IgD-negative memory B cell (primary cell): ENCODE measurements around the gene THYN1. TPM values are rescaled to one million over a fixed set of nuclear protein-coding genes. Genes with fewer than 3 reads are reported as not detected.
A peak's percentile ranks its signal among the peaks of the same experiment; 100 is the strongest.

ENCODE experiments used
- H3K27ac Mint-ChIP-seq, 3 donors: one replicate each; pipeline ENCODE4 v1.8.0; 2020 to 2022; ENCODE audit warnings: mild to moderate bottlenecking in 3 of 3, mixed read lengths in 3 of 3, moderate library complexity in 1 of 3
- H3K27me3 Mint-ChIP-seq: one replicate; pipeline ENCODE4 v1.8.0; 2021; ENCODE audit warnings: mixed read lengths
- H3K36me3 Mint-ChIP-seq: one replicate; pipeline ENCODE4 v1.8.0; 2020; ENCODE audit warnings: mild to moderate bottlenecking, mixed read lengths
- H3K4me1 Mint-ChIP-seq, 3 donors: one replicate each; pipeline ENCODE4 v1.8.0; 2020 to 2022; ENCODE audit warnings: mixed read lengths in 3 of 3, mild to moderate bottlenecking in 1 of 3
- H3K4me3 Mint-ChIP-seq, 4 donors: one replicate each; pipeline ENCODE4 v1.8.0; 2020 to 2022; ENCODE audit warnings: mild to moderate bottlenecking in 4 of 4, mixed read lengths in 4 of 4, moderate library complexity in 3 of 4
- H3K9me3 Mint-ChIP-seq, 3 donors: one replicate each; pipeline ENCODE4 v1.8.0; 2020 to 2021; ENCODE audit warnings: mixed read lengths in 3 of 3, mild to moderate bottlenecking in 1 of 3
- polyA plus RNA-seq: library from polyadenylated mRNA; unstranded; fragments of 300-500 nt; fragmentation: Illumina TruSeq; gene quantifications from one replicate; pipeline ENCODE4 v1.2.3, GENCODE V29; 2021

THYN1 gene
- polyA plus RNA-seq, 1 donor from 2014 or later = 77.4 TPM

GRCh38 chr11:134245434-134245833 lies 7.7 kb downstream of the THYN1 start:
- H3K27me3 Mint-ChIP-seq = no peaks in the 10 kb centered on the region
- peaks cover 0 to 2% (median 0%) of the 10 kb centered on the region in 3 donors for H3K4me1 Mint-ChIP-seq
- no peaks in the 10 kb centered on the region for H3K9me3 Mint-ChIP-seq
- no peak overlapping the region for H3K27ac Mint-ChIP-seq
- H3K4me3 Mint-ChIP-seq = no peak overlapping the region
- peaks cover 8% of the 10 kb centered on the region for H3K36me3 Mint-ChIP-seq

GRCh38 chr11:134244593-134244992 lies 8.6 kb downstream of the THYN1 start:
- Mint-ChIP-seq H3K4me1 (peaks cover 0 to 2% (median 0%) of the 10 kb centered on the region in 3 donors), H3K4me3 (peak overlapping the region in 1 of 4 donors; percentile 48), H3K27ac (no peak overlapping the region), H3K9me3 (no peaks in the 10 kb centered on the region), H3K36me3 (peaks cover 12% of the 10 kb centered on the region), H3K27me3 (no peaks in the 10 kb centered on the region)

- Mint-ChIP-seq H3K9me3 (no peaks in the 10 kb centered on the region), H3K27me3 (no peaks in the 10 kb centered on the region), H3K4me3 (no peak overlapping the region), H3K36me3 (peaks cover 12% of the 10 kb centered on the region), H3K27ac (no peak overlapping the region), H3K4me1 (no peaks in the 10 kb centered on the region)
Observed at GRCh38 chr11:134243913-134244312, 9.2 kb downstream of the THYN1 start.

GRCh38 chr11:134242376-134242775 lies 10.8 kb downstream of the THYN1 start:
- Mint-ChIP-seq H3K4me3 (peak overlapping the region in 1 of 4 donors; percentile 35), H3K4me1 (no peaks in the 10 kb centered on the region), H3K27ac (no peak overlapping the region), H3K36me3 (peaks cover 15% of the 10 kb centered on the region), H3K9me3 (no peaks in the 10 kb centered on the region), H3K27me3 (no peaks in the 10 kb centered on the region)

GRCh38 chr11:134240592-134240991 lies 12.6 kb downstream of the THYN1 start:
- no peak overlapping the region for H3K4me3 Mint-ChIP-seq
- no peak overlapping the region for H3K27ac Mint-ChIP-seq
- no peaks in the 10 kb centered on the region for H3K4me1 Mint-ChIP-seq
- H3K9me3 Mint-ChIP-seq = no peaks in the 10 kb centered on the region
- peaks cover 13% of the 10 kb centered on the region for H3K36me3 Mint-ChIP-seq
- H3K27me3 Mint-ChIP-seq = no peaks in the 10 kb centered on the region

- Mint-ChIP-seq H3K9me3 (no peaks in the 10 kb centered on the region), H3K4me1 (no peaks in the 10 kb centered on the region), H3K36me3 (peaks cover 11% of the 10 kb centered on the region), H3K4me3 (no peak overlapping the region), H3K27ac (no peak overlapping the region), H3K27me3 (no peaks in the 10 kb centered on the region)
Observed at GRCh38 chr11:134238956-134239355, 14.2 kb downstream of the THYN1 start.

- H3K27me3 Mint-ChIP-seq = no peaks in the 10 kb centered on the region
- H3K36me3 Mint-ChIP-seq = peaks cover 11% of the 10 kb centered on the region
Observed at GRCh38 chr11:134237557-134237922, 15.6 kb downstream of the THYN1 start.

GRCh38 chr11:134236834-134237556 lies 16.2 kb downstream of the THYN1 start:
- no peak overlapping the region for H3K4me3 Mint-ChIP-seq
- peaks cover 11% of the 10 kb centered on the region for H3K36me3 Mint-ChIP-seq
- peak overlapping the region in 1 of 3 donors; percentile 28 for H3K27ac Mint-ChIP-seq
- H3K27me3 Mint-ChIP-seq = peaks cover 2% of the 10 kb centered on the region
- H3K4me1 Mint-ChIP-seq = peaks cover 0 to 3% (median under 1%) of the 10 kb centered on the region in 3 donors
- no peaks in the 10 kb centered on the region for H3K9me3 Mint-ChIP-seq

More at GRCh38 chr11:134237557-134237922, 15.6 kb downstream of the THYN1 start:
- H3K4me3 Mint-ChIP-seq = no peak overlapping the region
- no peaks in the 10 kb centered on the region for H3K9me3 Mint-ChIP-seq
- no peak overlapping the region for H3K27ac Mint-ChIP-seq
- H3K4me1 Mint-ChIP-seq = peaks cover 0 to 1% (median 0%) of the 10 kb centered on the region in 3 donors

GRCh38 chr11:134235399-134235798 lies 17.8 kb downstream of the THYN1 start:
- Mint-ChIP-seq H3K9me3 (no peaks in the 10 kb centered on the region), H3K27ac (no peak overlapping the region), H3K27me3 (peaks cover 13% of the 10 kb centered on the region), H3K4me1 (peaks cover 4 to 10% (median 7%) of the 10 kb centered on the region in 3 donors), H3K36me3 (peaks cover 11% of the 10 kb centered on the region), H3K4me3 (no peak overlapping the region)

- Mint-ChIP-seq H3K36me3 (peaks cover 7% of the 10 kb centered on the region), H3K27me3 (peaks cover 25% of the 10 kb centered on the region), H3K4me3 (no peak overlapping the region), H3K27ac (no peak overlapping the region), H3K4me1 (peaks cover 16 to 26% (median 19%) of the 10 kb centered on the region in 3 donors), H3K9me3 (no peaks in the 10 kb centered on the region)
Observed at GRCh38 chr11:134233729-134234179, 19.4 kb downstream of the THYN1 start.

- no peaks in the 10 kb centered on the region for H3K9me3 Mint-ChIP-seq
- no peaks in the 10 kb centered on the region for H3K36me3 Mint-ChIP-seq
- no peak overlapping the region for H3K4me3 Mint-ChIP-seq
- H3K4me1 Mint-ChIP-seq = peaks cover 19 to 38% (median 25%) of the 10 kb centered on the region in 3 donors
- peaks cover 27% of the 10 kb centered on the region for H3K27me3 Mint-ChIP-seq
- H3K27ac Mint-ChIP-seq = no peak overlapping the region
Observed at GRCh38 chr11:134231958-134232659, 21.0 kb downstream of the THYN1 start.

- peak overlapping the region in 1 of 4 donors; percentile 41 for H3K4me3 Mint-ChIP-seq
- H3K36me3 Mint-ChIP-seq = peaks cover 3% of the 10 kb centered on the region
- H3K9me3 Mint-ChIP-seq = no peaks in the 10 kb centered on the region
- H3K27ac Mint-ChIP-seq = peak overlapping the region in 1 of 3 donors; percentile 28
- H3K27me3 Mint-ChIP-seq = peaks cover 32% of the 10 kb centered on the region
- H3K4me1 Mint-ChIP-seq = peaks cover 25 to 50% (median 30%) of the 10 kb centered on the region in 3 donors
Observed at GRCh38 chr11:134230339-134230738, 22.8 kb downstream of the THYN1 start.

GRCh38 chr11:134229126-134229790 lies 23.9 kb downstream of the THYN1 start:
- H3K9me3 Mint-ChIP-seq = no peaks in the 10 kb centered on the region
- H3K27ac Mint-ChIP-seq = peak overlapping the region in 2 of 3 donors; percentile 65 to 84
- H3K4me1 Mint-ChIP-seq = peaks cover 25 to 53% (median 30%) of the 10 kb centered on the region in 3 donors
- peaks cover 3% of the 10 kb centered on the region for H3K36me3 Mint-ChIP-seq
- peak overlapping the region in 2 of 4 donors; percentile 79 to 88 for H3K4me3 Mint-ChIP-seq
- peaks cover 32% of the 10 kb centered on the region for H3K27me3 Mint-ChIP-seq

- peak overlapping the region in 1 of 3 donors; percentile 13 for H3K27ac Mint-ChIP-seq
Observed at GRCh38 chr11:134228625-134229024, 24.5 kb downstream of the THYN1 start.

GRCh38 chr11:134226806-134227325 lies 26.3 kb downstream of the THYN1 start:
- peaks cover 36 to 58% (median 42%) of the 10 kb centered on the region in 3 donors for H3K4me1 Mint-ChIP-seq
- H3K27ac Mint-ChIP-seq = peak overlapping the region in 1 of 3 donors; percentile 93
- peaks cover 3% of the 10 kb centered on the region for H3K36me3 Mint-ChIP-seq
- no peaks in the 10 kb centered on the region for H3K9me3 Mint-ChIP-seq
- peaks cover 30% of the 10 kb centered on the region for H3K27me3 Mint-ChIP-seq
- peak overlapping the region in 3 of 4 donors; percentile 31 to 79 (median 34) for H3K4me3 Mint-ChIP-seq

More at GRCh38 chr11:134228625-134229024, 24.5 kb downstream of the THYN1 start:
- no peaks in the 10 kb centered on the region for H3K9me3 Mint-ChIP-seq
- peaks cover 3% of the 10 kb centered on the region for H3K36me3 Mint-ChIP-seq
- peaks cover 30 to 53% (median 31%) of the 10 kb centered on the region in 3 donors for H3K4me1 Mint-ChIP-seq
- peak overlapping the region in 3 of 4 donors; percentile 2 to 49 (median 13) for H3K4me3 Mint-ChIP-seq
- peaks cover 32% of the 10 kb centered on the region for H3K27me3 Mint-ChIP-seq
